CD4-positive, alpha-beta T cell treated with Interferon alpha-2 for 1 hour (primary cell): Measurements from ENCODE around the gene MCEE.
A peak's percentile ranks its signal among the peaks of the same experiment; 100 is the strongest.

Experiments used
- DNase-seq, 2 donors: peaks; one replicate each; pipeline ENCODE4 v3.0.0-alpha.2; 2020 to 2022

MCEE gene

DNA sequence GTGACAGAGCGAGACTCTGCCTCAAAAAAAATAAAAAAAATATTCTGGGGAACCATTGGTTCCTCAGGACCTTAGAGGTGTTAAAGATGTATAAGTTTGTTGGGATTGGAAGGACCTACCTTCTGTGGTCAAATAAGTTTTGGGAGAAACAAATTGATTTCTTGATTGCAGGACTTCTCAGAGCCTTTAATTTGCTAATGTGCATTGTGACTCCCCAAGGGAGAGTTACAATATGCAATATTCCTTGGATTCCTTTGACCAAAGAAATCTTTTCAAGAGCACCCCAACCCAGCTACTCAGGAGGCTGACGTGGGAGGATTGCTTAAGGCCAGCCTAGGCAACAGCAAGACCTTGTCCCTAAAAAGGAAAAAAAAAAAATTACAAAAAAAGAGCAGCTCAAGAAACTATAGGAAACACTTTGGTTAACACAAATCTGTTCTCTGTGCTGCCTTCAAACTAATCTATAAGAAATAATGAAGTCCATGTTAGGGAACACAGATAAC, 55.1 kb downstream of the MCEE start:
- DNase-seq, result no peak

- no peak for DNase-seq
Measured at GRCh38 chr2:71073475-71073874, 56.6 kb downstream of the MCEE start.

GRCh38 chr2:71072492-71072891, 57.5 kb downstream of the MCEE start:
- DNase-seq, result no peak

- DNase-seq, result peak; percentile 70 to 71
Measured at GRCh38 chr2:71071681-71072398, 58.2 kb downstream of the MCEE start.

- DNase-seq, result no peak
Measured at GRCh38 chr2:71070294-71071093, 59.5 kb downstream of the MCEE start.

DNA sequence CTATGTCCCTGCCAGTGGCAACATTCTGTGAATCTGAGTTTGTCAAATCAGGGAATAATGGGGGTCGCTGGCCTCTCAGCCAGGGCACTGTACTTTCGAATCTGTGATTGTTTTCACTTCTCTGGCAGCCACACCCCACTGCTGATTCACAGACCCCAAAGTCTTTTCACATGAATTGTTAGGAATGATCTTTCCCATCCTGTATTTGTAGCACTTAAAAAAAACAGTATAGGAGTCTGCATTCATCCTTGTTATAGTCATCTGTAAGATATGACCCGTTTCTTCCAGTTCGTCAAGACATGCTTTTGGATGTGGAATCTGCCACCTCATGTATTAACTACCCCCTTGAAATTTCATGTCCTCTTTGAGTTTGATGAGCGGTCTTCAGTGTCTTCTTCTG, 60.7 kb downstream of the MCEE start:
- DNase-seq, result no peak

GRCh38 chr2:71068218-71069035, 61.6 kb downstream of the MCEE start, which contains the start of gene NAGK:
TSS of gene NAGK (plus strand) at chr2:71068648. CDS start at chr2:71068684, 36 bp downstream.
- DNase-seq, result peak; percentile 98

- peak in 1 of 2 donors; percentile 21 for DNase-seq
Measured at GRCh38 chr2:71067567-71068217, 62.3 kb downstream of the MCEE start.

- no peak for DNase-seq
Measured at GRCh38 chr2:71066856-71067255, 63.2 kb downstream of the MCEE start.

DNA sequence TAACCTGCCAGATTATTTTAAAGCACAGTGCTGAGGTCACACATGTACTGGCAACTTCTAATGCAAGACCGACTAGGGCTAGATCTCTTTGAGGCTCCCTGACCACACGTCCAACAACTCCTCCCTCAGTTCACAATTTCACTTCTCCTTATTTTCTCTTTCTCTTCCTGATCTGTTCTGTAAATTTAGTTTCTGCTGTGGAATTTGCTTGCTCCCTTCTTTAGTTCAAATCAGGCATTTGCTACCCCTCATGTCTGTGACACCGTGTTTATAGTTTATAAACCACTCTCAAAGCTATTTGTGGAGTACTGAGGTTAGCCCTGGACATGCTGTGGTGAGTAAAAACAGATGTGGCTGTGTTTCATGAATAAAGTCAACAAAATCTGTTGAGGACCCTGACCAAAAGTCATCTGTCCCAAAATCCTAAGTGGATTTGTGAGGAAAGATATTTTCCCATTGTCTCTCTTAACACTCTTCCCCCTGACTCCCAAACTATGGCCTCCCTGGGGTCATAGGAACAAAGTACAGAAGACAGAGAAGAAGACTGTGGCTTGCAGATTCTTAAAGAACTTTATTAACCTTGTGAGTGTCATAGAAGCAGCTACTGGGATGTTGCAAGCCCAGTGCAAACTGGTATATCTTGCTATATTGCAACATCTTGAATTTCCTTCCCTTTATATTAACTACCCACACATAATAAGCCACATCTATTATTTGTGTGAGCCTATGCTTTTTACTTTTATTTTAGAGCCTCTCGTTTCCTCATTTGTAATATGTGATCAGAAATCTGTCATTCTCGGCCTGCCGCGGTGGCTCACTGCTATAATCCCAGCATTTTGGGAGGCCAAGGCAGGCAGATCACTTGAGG, 65.0 kb downstream of the MCEE start:
- peak; percentile 20 to 32 for DNase-seq

DNA sequence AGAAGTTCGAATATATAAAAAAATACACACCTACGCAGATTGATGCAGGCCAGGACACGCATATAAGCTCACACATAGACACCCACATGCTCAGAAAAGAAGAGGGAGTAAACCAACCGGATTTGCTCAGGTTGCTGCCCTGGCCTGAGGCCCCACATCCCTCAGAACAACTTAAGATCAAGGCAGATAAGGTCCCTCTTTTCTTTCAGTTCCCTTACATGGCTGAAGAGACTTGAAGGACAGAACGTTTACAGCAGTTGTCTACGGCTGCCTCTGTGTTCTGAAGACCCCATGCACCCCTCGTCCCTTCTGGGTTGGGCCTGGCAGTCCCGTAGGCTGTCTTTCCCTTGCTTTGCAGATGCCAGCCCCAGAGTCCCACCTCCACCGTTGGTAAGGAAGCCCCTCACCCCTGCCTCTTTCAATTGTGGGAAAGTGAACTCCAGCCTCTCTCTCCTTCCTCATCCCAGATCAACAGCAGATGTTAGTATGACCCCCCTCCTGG, 65.9 kb downstream of the MCEE start:
- DNase-seq, result no peak

- DNase-seq, result no peak
Measured at GRCh38 chr2:71063216-71063615, 66.8 kb downstream of the MCEE start.

GRCh38 chr2:71060871-71061270, 69.2 kb downstream of the MCEE start:
- DNase-seq, result no peak

DNA sequence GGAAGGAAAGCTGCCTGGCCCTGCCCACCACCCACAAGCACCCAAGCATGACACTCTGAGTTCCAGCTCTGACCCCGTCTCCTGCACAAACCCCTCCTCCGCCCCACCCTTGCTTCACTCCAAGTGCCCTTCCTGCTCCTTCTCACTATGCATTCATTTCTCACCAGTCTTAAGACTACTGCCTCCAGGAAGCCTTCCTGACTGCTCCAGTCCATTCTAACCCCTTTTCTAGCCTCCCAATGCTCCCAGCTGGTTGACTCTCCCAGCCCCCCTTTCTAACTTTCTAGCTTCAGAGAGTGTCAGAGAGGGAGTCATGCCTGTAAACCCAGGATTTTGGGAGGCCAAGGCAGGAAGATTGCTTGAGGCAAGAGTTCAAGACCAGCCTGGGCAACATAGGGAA, 69.8 kb downstream of the MCEE start:
- no peak for DNase-seq
